KOPT-K1 (cell line): ENCODE data around the gene PFKL.

ENCODE experiments used
- H3K27ac ChIP-seq: fragments of 200-600 bp; sonication (generic); 2 replicates; pipeline ENCODE4 v1.5.1; 2016; ENCODE audit warnings: antibody characterized with exemption, mild to moderate bottlenecking, low read depth, low read length; ENCODE audit not compliant: poor library complexity, severe bottlenecking
- H3K36me3 ChIP-seq: fragments of 200-600 bp; sonication (generic); 2 replicates; pipeline ENCODE4 v1.5.1; 2017; ENCODE audit warnings: antibody characterized with exemption, mild to moderate bottlenecking, low read length, moderate library complexity; ENCODE audit not compliant: insufficient read depth
- H3K9me3 ChIP-seq: fragments of 200-600 bp; sonication (generic); 2 replicates; pipeline ENCODE4 v1.5.1; 2017; ENCODE audit warnings: antibody characterized with exemption, low read length, mild to moderate bottlenecking; ENCODE audit not compliant: insufficient read depth, poor library complexity, severe bottlenecking

PFKL gene

DNA sequence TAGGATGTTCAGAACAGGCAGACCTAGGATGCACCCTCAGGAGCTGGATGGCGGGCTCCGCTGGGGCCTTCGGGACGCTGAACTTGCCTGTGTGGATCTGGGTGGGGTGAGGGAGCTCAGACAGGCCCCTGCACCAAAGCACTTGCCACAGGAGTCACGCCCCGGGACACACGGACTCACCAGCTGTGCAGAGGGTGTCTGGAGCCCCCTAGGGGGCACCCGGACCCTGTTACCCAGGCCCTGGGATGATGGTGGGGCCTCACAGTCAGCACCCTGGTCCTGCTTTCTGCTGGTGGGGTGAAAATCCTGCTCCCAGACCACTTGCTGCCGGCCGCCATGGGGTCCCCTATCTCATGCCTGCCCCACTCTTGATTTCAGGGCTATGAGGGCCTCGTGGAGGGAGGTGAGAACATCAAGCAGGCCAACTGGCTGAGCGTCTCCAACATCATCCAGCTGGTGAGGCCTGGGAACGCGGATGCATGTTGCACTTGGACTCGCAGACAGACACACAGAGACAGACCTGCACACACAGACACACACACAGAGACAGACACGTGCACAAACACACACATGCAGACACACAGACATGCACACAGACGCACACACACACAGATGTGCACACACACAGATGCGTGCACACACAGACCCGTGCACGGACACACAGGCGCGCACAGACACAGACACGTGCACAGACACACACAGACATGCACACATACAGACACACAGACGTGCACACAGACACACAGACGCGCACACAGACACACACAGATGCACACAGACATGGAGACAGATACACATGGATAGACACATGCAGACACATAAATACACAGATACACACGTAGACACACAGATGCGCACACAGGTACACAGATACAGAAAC lies 11.0 kb downstream of the PFKL start:
- Histone ChIP-seq H3K36me3 (peaks cover 59% of the 10 kb centered on the region; the same call in 1 of the 2 replicates), H3K9me3 (no peaks in the 10 kb centered on the region), H3K27ac (no peak overlapping the region)

DNA sequence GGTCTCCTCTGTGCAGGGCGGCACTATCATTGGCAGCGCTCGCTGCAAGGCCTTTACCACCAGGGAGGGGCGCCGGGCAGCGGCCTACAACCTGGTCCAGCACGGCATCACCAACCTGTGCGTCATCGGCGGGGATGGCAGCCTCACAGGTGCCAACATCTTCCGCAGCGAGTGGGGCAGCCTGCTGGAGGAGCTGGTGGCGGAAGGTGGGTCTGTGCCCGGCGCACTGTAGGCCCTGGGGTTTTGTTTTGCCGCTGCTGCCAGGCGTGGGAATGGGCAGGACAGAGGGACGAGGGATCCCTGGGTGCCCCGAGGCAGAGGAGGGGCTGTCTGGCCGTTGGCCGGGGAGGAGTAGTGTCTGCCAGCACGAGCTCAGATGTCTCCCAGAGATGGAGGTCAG lies 12.2 kb downstream of the PFKL start:
- Histone ChIP-seq H3K36me3 (peaks cover 64% of the 10 kb centered on the region; the same call in 1 of the 2 replicates), H3K27ac (no peak overlapping the region), H3K9me3 (no peaks in the 10 kb centered on the region)

DNA sequence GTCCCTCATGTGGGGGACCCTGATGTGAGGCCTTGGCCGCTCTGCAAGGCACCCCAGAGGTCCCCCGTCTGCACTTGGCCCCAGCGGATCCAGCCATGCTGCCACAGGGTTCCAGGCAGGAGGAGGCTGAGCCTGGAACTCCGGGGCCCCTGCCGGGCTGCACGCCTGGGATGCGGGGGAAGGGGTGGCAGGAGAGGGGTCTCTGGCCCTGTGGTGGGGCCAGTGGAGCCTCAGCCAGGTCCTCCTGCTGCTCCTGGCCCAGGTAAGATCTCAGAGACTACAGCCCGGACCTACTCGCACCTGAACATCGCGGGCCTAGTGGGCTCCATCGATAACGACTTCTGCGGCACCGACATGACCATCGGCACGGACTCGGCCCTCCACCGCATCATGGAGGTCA lies 12.9 kb downstream of the PFKL start:
- no peak overlapping the region for H3K27ac ChIP-seq
- no peaks in the 10 kb centered on the region for H3K9me3 ChIP-seq
- peaks cover 65% of the 10 kb centered on the region; the same call in 1 of the 2 replicates for H3K36me3 ChIP-seq

DNA sequence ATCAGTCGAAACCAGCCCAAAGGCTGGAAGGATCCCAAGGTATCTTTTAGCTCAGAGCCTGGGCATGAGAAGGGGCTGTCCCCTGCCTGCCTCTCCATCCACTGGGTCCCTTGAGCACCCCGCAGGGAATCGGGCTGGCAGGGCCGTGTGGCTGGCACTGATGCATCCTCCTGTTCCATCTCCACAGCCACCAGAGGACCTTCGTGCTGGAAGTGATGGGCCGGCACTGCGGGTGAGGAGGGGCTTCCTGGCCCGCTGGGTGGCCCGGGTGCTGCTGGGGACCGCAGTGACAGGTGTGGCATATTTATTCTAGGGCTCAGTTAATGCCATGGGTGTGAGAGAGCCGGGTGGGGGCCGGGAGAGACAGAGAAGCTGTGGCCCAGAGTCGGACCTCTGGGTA lies 13.6 kb downstream of the PFKL start:
- no peak overlapping the region for H3K27ac ChIP-seq
- peaks cover 66% of the 10 kb centered on the region; the same call in 1 of the 2 replicates for H3K36me3 ChIP-seq

DNA sequence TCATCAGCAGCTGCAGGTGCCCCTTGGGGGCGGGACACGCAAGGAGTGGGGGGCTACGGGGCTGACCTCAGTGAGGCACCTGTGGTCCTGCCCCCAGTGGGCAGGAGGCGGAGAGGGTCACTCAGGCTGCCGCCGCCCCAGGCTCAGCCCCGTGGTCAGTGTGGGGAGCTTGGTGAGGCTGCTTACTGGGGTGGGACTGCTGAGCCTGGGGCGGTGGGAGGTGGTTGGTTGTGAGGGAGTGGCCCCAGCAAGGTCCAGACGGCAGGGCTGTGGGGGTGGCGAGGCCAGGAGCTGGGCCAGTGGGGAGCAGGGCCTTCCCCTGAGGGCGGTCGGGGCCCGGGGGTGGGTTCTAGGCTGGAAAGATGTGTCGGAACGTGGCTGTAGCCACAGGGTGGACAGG lies 14.3 kb downstream of the PFKL start:
- Histone ChIP-seq H3K27ac (no peak overlapping the region), H3K9me3 (no peaks in the 10 kb centered on the region), H3K36me3 (peaks cover 68% of the 10 kb centered on the region; the same call in 1 of the 2 replicates)

More for the DNA sequence above, 13.6 kb downstream of the PFKL start:
- no peaks in the 10 kb centered on the region for H3K9me3 ChIP-seq

DNA sequence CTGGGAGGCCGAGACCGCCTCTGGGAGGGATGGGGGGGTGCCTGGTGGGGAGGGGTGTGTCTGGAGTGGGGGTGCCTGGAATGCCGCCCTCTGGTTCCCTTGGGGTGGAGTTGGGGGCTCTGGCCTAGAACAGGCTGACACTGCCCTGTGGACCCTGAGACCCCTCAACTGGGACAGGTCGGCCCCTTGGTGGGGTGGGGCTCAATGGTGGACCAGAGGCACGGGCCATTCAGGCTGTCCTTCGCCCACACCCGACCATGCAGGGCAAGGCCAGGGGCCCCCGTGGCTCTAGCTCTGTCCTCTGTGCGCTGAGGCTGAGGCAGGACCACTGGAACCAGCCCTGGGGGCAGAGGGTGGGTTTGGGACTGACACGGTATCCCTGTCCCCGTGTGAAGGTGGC lies 14.7 kb downstream of the PFKL start:
- Histone ChIP-seq H3K9me3 (no peaks in the 10 kb centered on the region), H3K36me3 (peaks cover 67% of the 10 kb centered on the region; the same call in 1 of the 2 replicates), H3K27ac (no peak overlapping the region)

DNA sequence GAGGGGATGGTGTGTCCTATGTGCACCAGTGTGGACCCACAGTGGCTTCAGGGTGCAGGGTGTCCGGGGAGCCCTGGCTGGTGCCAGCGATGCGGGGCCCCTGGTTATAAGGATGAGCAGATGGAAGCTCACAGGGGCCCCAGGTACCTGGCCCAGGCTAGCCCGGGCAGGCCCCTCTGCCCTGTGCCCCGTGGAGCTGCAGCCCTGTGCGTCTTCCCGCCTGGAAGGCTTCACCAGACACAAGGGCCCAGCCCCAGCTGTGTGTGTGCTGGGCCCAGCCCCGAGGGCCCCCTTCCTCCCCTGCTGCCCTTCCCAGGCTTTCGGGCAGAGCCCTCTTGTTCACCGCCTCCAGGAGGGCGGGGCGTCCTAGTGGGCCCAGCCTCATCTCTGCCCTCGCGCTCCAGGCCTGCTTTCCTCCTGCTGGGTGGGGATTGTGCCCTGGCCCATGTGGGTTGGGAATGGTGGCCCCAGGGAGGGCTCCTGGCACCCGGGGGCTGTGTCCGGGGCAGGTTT lies 15.9 kb downstream of the PFKL start:
- Histone ChIP-seq H3K27ac (no peak overlapping the region), H3K9me3 (no peaks in the 10 kb centered on the region), H3K36me3 (peaks cover 63% of the 10 kb centered on the region; the same call in 1 of the 2 replicates)

DNA sequence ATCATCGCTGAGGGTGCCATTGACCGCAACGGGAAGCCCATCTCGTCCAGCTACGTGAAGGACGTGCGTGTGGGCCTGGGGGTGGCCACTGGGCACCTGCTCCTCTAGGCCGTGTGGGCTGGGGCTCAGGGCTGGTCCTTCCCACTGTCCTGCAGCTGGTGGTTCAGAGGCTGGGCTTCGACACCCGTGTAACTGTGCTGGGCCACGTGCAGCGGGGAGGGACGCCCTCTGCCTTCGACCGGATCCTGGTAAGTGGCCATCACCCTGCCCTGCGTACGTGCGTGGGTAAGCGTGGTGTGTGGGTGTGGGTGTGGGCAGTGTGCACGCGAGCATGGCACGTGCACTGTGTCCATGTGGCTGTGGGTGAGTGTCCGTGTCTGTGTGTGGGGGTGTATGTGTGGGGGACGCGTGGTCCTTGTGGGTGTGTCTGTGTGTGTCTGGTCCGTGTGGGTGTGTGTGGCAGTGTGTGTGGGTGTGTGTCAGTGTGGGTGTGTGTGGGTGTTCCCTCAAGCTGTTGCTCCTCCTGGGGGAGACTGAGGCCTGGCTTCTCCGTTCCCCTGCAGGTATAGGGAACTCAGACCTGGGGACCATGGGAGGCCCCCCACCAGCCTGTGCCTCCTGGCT lies 16.5 kb downstream of the PFKL start:
- Histone ChIP-seq H3K27ac (no peak overlapping the region), H3K9me3 (no peaks in the 10 kb centered on the region), H3K36me3 (peaks cover 56% of the 10 kb centered on the region; the same call in 1 of the 2 replicates)

DNA sequence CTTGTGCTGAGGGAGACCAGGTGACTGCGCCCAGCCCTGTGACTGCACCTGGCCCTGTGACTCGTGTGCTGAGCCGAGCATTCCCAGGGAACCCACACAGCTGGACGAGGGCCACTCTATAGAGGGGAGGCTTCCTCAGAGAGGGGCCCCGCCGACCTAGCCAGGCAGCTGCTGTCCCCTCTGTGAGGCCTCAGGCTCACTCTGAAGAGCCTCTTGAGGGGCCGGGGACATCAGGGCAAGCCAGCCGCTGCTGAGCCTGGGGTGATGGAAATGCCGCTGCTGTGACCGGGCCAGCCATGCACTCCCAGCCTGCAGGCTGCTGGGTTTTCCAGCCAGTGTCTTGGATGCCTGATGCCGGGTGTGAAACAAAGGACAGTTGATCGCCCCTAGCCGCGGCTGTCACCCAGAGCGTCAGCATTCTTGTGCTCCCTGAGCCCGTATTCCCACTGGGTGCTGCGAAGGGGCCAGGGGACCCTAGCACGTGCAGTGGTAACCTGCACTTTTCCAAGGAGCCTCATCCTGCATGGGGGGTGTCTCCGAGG lies 17.5 kb downstream of the PFKL start:
- H3K9me3 ChIP-seq, result no peaks in the 10 kb centered on the region
- peaks cover 57% of the 10 kb centered on the region; the same call in 1 of the 2 replicates for H3K36me3 ChIP-seq
- no peak overlapping the region for H3K27ac ChIP-seq

DNA sequence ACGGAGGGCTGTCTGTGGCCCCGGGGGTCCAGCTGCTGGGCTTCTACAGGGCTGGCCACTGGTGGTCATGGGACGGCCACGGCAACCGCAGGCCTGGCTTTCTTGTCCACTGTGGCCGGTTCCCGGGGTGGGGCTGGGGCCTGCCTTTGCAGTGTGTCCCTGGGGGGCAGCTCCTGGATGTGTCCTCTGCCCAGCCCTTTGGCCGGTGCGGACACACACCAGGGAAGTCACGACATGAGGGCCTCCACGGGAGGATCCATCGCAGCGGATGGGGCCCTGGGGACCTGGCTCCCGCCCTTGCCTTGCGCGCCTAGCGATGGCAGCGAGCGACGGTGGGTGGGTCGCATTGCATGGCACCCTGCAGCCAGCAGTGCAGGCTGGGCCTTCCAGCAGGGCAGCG lies 18.0 kb downstream of the PFKL start:
- Histone ChIP-seq H3K36me3 (peaks cover 54% of the 10 kb centered on the region; the same call in 1 of the 2 replicates), H3K27ac (no peak overlapping the region), H3K9me3 (no peaks in the 10 kb centered on the region)

DNA sequence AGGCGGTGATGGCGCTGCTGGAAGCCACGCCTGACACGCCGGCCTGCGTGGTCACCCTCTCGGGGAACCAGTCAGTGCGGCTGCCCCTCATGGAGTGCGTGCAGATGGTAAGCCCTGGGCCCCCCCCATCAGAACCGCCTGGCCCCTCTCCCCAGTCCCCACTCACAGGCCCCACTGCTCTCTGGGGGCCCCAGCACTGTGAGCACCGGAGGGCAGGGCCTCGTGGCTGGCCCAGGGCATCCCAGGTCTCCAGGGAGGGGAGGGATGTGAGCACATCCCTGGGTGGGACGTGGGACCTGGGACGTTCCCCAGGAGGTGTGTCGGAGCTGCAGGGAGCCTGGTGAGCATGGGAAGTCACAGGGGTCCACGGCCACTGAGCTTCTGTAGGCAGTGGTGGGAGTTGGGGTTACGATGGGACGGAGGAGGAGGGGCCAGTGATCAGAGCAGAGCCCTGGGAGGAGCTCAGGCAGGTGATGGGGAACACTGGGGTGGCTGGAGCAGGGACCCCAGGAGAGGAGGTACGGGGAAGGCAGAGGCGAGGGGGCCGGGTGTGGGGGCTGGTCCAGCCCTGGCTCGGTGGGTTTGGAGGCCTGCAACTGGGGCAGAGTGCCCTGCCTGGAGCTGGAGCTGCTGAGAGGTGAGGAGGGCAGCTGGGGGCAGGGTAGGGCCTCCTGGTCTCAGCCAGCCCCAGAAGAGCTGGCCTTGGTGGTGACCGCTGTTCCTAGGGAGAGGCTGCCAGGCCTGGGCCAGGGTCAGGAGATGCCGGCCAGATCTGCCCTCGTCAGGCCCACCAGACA lies 18.8 kb downstream of the PFKL start:
- Histone ChIP-seq H3K9me3 (no peaks in the 10 kb centered on the region), H3K27ac (no peak overlapping the region), H3K36me3 (peaks cover 59% of the 10 kb centered on the region; the same call in 1 of the 2 replicates)

DNA sequence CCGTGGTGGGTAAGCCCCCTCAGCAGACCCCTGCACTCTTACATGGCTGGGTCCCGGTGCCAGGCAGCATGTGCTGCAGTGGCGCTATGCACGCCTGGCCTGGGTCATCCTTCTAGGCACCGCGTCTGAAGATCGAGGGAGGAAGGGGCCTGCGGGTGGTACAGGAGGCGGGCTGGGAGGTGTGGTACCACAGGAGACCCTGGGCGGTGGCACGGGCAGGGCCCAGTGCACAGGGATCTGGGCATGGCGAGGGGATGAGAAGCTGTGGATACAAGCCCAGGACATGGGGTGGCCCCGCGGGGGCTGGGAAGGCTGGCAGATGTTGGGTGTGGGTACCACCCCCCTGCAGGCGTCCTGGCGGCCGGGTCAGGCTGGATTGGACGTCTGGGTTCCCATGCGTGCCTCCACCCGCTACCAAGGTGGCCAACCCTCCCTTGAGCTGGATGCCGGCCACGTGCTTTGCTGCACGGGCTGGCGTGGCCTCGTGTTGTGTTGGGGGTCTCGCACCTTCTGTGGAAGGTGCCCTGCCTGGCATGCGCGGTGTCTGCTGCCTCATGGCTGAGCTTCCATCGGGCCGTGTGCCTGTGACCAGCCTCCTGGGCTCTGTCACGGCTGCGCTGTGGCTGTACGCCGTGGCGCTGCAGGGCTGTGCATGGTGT lies 19.7 kb downstream of the PFKL start:
- no peak overlapping the region for H3K27ac ChIP-seq
- no peaks in the 10 kb centered on the region for H3K9me3 ChIP-seq
- peaks cover 66% of the 10 kb centered on the region for H3K36me3 ChIP-seq

DNA sequence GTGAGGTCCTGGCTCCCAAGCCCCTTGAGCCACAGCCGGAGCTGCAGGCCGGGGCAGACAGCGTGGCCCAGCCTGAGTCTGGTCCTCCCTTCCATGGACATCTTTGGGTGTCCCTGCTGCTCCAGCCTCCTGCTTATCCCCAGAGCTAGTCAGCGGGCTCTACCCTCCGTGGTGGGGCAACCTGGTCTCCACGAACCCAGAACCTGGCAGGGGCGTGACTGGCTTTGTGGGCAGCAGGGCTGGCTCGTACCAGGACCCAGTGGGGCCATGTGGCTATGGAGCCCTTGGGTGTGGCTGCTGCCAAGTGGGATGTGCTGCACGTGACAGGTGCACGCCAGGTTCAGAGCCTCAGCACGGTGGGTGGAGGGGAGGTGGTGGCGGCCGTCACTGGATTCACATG lies 21.0 kb downstream of the PFKL start:
- no peaks in the 10 kb centered on the region for H3K9me3 ChIP-seq
- H3K27ac ChIP-seq, result no peak overlapping the region
- H3K36me3 ChIP-seq, result peaks cover 76% of the 10 kb centered on the region

DNA sequence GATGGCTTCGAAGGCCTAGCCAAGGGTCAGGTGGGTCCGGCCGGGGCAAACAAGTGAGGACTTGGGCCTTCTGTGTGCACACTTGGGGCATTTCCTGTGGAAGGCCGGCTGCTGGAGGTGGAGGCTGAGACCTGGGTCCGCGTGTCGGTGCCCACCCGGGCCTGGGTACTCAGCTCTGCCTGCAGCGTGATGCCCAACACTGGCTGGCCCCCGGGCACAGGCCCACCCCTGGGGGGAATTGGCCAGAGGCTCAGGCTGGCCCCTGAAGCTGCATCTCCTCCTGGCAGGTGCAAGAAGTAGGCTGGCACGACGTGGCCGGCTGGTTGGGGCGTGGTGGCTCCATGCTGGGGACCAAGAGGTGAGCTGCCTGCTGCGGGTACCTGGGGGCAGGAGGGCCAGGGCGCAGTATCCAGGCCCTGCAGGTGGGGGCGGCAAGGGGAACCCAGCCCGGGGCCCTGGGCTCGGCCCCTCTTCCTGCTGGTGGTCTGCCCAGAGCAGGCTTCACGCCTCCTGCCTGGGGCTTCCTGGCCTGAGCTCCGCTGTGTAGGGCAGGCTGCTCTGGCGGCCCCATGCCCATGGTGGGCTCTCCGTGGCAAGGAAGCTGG lies 22.1 kb downstream of the PFKL start:
- H3K27ac ChIP-seq, result no peak overlapping the region
- H3K36me3 ChIP-seq, result peaks cover 73% of the 10 kb centered on the region
- H3K9me3 ChIP-seq, result no peaks in the 10 kb centered on the region
